SK-N-MC (cell line): ENCODE data around the gene ANXA2.
"Not testable (repeated sequence)": the region's sequence is repeated elsewhere in the genome, so short reads cannot be mapped to it uniquely, and the experiment has no call there.

Source experiments
- DNase-seq: peaks from one replicate; pipeline ENCODE4 v3.0.0-alpha.2; 2011; ENCODE audit warnings: low read depth, low spot score
- H3K27ac ChIP-seq: fragments of 200-600 bp; sonication (generic); 2 replicates; pipeline ENCODE4 v1.5.1; 2016; ENCODE audit warnings: mixed run types
- H3K36me3 ChIP-seq: fragments of 200-600 bp; sonication (generic); 2 replicates; pipeline ENCODE4 v1.6.1; 2017; ENCODE audit warnings: antibody characterized with exemption, low read length, mixed read lengths; ENCODE audit not compliant: insufficient read depth
- H3K4me3 ChIP-seq: fragments of 200-600 bp; sonication (generic); 2 replicates; pipeline ENCODE4 v1.5.1; 2016
- H3K9ac ChIP-seq: fragments of 200-600 bp; sonication (generic); 2 replicates; pipeline ENCODE4 v1.8.0; 2017; ENCODE audit warnings: mixed run types, mixed read lengths; ENCODE audit not compliant: insufficient read length
- H3K9me3 ChIP-seq: fragments of 200-600 bp; sonication (generic); 2 replicates; pipeline ENCODE4 v1.6.1; 2017; ENCODE audit warnings: low read depth, mild to moderate bottlenecking, antibody characterized with exemption, low read length, moderate library complexity, mixed read lengths
- EZH2 ChIP-seq: fragments of 200-600 bp; sonication (generic); IDR thresholded peaks from one replicate; pipeline ENCODE4 v1.6.1; 2017; ENCODE audit warnings: antibody characterized with exemption
- FOXP2 ChIP-seq: optimal IDR thresholded peaks from 2 replicates; pipeline ENCODE3; 2011; ENCODE audit warnings: mild to moderate bottlenecking, moderate library complexity; ENCODE audit not compliant: insufficient read depth; ENCODE audit errors: extremely low read length, control extremely low read depth
- POLR2AphosphoS5 ChIP-seq: IDR thresholded peaks from 2 replicates; pipeline ENCODE4 v1.6.1; 2012; ENCODE audit warnings: mild to moderate bottlenecking, low read depth, low read length, borderline replicate concordance

ANXA2 gene

GRCh38 chr15:60405399-60405798 lies 7.6 kb upstream of the ANXA2 start:
- Histone ChIP-seq H3K36me3 (no peaks in the 10 kb centered on the region), H3K9me3 (no peaks in the 10 kb centered on the region), H3K9ac (no peak overlapping the region), H3K27ac (no peak overlapping the region), H3K4me3 (no peak overlapping the region)
- no peak for DNase-seq
- TF ChIP-seq POLR2AphosphoS5 = no peak
- no peak for TF ChIP-seq EZH2
- no peak for TF ChIP-seq FOXP2

DNA sequence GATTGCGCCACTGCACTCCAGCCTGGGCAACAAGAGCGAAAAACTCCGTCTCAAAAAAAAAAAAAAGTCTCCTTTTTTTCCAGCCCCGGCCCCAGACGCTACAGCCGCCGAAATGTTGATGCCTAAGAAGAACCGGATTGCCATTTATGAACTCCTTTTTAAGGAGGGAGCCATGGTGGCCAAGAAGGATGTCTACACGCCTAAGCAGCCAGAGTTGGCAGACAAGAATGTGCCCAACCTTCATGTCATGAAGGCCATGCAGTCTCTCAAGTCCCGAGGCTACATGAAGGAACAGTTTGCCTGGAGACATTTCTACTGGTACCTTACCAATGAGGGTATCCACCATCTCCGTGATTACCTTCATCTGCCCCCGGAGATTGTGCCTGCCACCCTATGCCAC lies 6.6 kb upstream of the ANXA2 start:
- not testable (repeated sequence) for H3K36me3 ChIP-seq, H3K9me3 ChIP-seq, H3K4me3 ChIP-seq, DNase-seq, H3K9ac ChIP-seq, H3K27ac ChIP-seq

DNA sequence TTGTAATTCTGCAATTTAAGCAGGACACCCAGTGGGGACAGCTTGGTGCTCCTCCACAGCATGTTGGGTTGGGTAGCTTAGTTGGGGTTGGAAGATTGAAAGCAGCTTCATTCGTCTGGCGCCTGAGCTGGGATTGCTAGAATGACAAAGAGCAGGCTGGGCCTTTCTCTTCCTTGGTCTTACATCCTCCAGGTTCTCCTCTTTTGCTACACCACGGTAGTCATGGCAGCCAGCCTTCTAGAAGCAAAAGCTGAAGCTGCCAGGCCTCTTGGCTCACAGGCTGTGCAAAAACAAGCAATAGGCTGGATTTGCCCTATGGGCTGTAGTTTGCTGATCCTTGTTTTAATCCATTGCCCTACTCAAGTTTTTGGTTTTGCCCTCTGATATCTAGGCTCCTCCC lies 3.2 kb upstream of the ANXA2 start:
- DNase-seq = no peak
- H3K27ac ChIP-seq = peak overlapping the region; percentile 92
- TF ChIP-seq FOXP2 (no peak), POLR2AphosphoS5 (no peak), EZH2 (no peak)

DNA sequence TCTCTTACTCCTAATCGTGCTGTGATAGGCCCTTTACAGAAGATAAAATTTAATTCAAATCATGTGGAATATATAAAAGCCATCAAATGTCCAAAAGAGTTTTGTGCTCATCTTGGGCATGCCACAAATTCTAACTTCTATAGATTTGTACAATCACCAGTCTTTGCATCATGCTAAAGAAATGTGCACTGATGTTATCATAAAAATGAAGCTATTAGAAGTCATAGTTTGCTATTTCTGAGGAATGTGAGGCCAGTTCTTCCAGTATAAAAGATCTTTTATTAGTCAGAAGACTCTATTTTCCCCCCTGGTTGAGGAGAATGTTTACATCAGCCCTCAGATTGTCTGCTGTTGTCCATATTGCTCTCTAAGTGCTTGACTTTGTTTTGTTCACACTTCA lies 2.1 kb upstream of the ANXA2 start:
- Histone ChIP-seq H3K36me3 (peaks cover 21% of the 10 kb centered on the region), H3K27ac (peak overlapping the region; percentile 92), H3K4me3 (peak overlapping the region; percentile 90), H3K9ac (peak overlapping the region; percentile 93), H3K9me3 (no peaks in the 10 kb centered on the region)
- no peak for DNase-seq
- TF ChIP-seq POLR2AphosphoS5 (no peak), EZH2 (no peak), FOXP2 (no peak)

More for the DNA sequence above, 3.2 kb upstream of the ANXA2 start:
- no peaks in the 10 kb centered on the region for H3K9me3 ChIP-seq
- no peak overlapping the region for H3K4me3 ChIP-seq
- peaks cover 11% of the 10 kb centered on the region for H3K36me3 ChIP-seq
- no peak overlapping the region for H3K9ac ChIP-seq

DNA sequence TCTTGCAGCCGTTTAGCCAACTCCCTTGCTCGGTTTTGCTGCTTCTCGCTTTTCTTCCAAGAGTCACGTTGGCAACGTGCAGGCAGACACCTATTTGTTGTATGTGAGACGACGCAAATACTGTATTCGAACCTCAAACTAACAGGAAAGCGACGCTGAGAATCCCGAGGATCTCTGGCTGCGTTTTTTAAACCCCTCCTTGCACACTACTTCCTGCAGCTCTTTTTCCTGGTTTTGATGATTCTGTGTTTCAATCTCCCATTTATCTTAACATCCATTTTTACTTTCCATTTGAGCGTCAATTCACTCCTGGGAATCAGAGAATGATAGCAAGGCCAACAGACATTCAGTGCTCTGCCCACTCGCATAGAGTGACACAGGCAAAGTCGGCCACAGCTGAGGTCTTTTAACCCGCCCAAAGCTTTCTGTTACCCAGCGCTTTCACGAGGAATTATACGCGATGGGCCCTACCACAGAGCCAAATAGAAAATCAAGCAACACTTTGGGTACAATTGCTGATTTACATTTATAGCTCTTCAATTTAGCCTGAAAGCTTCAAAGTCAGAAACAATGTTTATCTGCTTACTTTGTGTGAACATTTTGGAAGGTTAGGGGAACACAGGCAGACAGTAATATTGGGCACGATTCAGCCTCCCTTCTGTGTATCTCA lies 1.6 kb upstream of the ANXA2 start:
- peak overlapping the region; percentile 90 for H3K4me3 ChIP-seq
- no peaks in the 10 kb centered on the region for H3K9me3 ChIP-seq
- H3K9ac ChIP-seq = peak overlapping the region; percentile 93
- TF ChIP-seq EZH2 (no peak), FOXP2 (no peak), POLR2AphosphoS5 (no peak)
- H3K36me3 ChIP-seq = peaks cover 27% of the 10 kb centered on the region
- peak overlapping the region; percentile 92 for H3K27ac ChIP-seq
- DNase-seq = no peak

GRCh38 chr15:60396958-60397771 lies 621 bp downstream of the ANXA2 start:
- peaks cover 33% of the 10 kb centered on the region for H3K36me3 ChIP-seq
- peak overlapping the region; percentile 93 for H3K9ac ChIP-seq
- peak overlapping the region; percentile 90 for H3K4me3 ChIP-seq
- no peaks in the 10 kb centered on the region for H3K9me3 ChIP-seq
- DNase-seq = no peak
- TF ChIP-seq EZH2 = no peak
- no peak for TF ChIP-seq FOXP2
- no peak for TF ChIP-seq POLR2AphosphoS5
- peak overlapping the region; percentile 97 for H3K27ac ChIP-seq

- H3K9ac ChIP-seq = peak overlapping the region; percentile 93
- no peaks in the 10 kb centered on the region for H3K9me3 ChIP-seq
- peaks cover 38% of the 10 kb centered on the region for H3K36me3 ChIP-seq
- DNase-seq = no peak
- peak overlapping the region; percentile 90 for H3K4me3 ChIP-seq
- H3K27ac ChIP-seq = peak overlapping the region; percentile 97
- TF ChIP-seq POLR2AphosphoS5 (0 out of 2 replicates have a peak, but pooled peaks have one; percentile 9), EZH2 (no peak)
Measured at GRCh38 chr15:60396560-60396957, 1.2 kb downstream of the ANXA2 start.

GRCh38 chr15:60396100-60396499 lies 1.7 kb downstream of the ANXA2 start:
- Histone ChIP-seq H3K9me3 (no peaks in the 10 kb centered on the region), H3K4me3 (peak overlapping the region; percentile 90), H3K9ac (peak overlapping the region; percentile 93), H3K27ac (peak overlapping the region; percentile 97), H3K36me3 (peaks cover 39% of the 10 kb centered on the region)
- DNase-seq = no peak
- TF ChIP-seq EZH2 = no peak
- TF ChIP-seq FOXP2 = no peak
- no peak for TF ChIP-seq POLR2AphosphoS5
